Measurements from ENCODE around the gene CRTC1. TPM values are rescaled to one million over a fixed set of nuclear protein-coding genes. Genes with fewer than 3 reads are reported as not detected.

The CRTC1 gene
- polyA plus RNA-seq, 6 donors from 2014 or later = 1.4 to 2.4 (median 1.4) TPM; not detected in 1

GRCh38 chr19:18774782-18775444, 91.4 kb downstream of the CRTC1 start:
- ATAC-seq (ENCODE audit: low read depth in 2 of 2) (no peak), DNase-seq (no peak)
- Mint-ChIP-seq H3K27ac (no peak overlapping the region), H3K4me3 (no peak overlapping the region), H3K27me3 (no peaks in the 10 kb centered on the region), H3K4me1 (peaks cover 0 to 13% (median 6%) of the 10 kb centered on the region in 3 donors), H3K9me3 (no peaks in the 10 kb centered on the region), H3K36me3 (no peaks in the 10 kb centered on the region)

GRCh38 chr19:18775586-18776287, 92.3 kb downstream of the CRTC1 start:
- peaks cover 0 to 7% (median 6%) of the 10 kb centered on the region in 3 donors for H3K4me1 Mint-ChIP-seq
- H3K27me3 Mint-ChIP-seq = no peaks in the 10 kb centered on the region
- DNase-seq (no peak), ATAC-seq (ENCODE audit: low read depth in 2 of 2) (no peak)
- no peak overlapping the region for H3K4me3 Mint-ChIP-seq
- no peaks in the 10 kb centered on the region for H3K9me3 Mint-ChIP-seq
- no peak overlapping the region for H3K27ac Mint-ChIP-seq
- H3K36me3 Mint-ChIP-seq = no peaks in the 10 kb centered on the region

- H3K4me3 Mint-ChIP-seq = no peak overlapping the region
- ATAC-seq (ENCODE audit: low read depth in 2 of 2) (no peak), DNase-seq (no peak)
- H3K27me3 Mint-ChIP-seq = no peaks in the 10 kb centered on the region
- no peak overlapping the region for H3K27ac Mint-ChIP-seq
- no peaks in the 10 kb centered on the region for H3K36me3 Mint-ChIP-seq
- peaks cover 0 to 6% (median 6%) of the 10 kb centered on the region in 3 donors for H3K4me1 Mint-ChIP-seq
- no peaks in the 10 kb centered on the region for H3K9me3 Mint-ChIP-seq
These were observed 92.8 kb downstream of the CRTC1 start for GRCh38 chr19:18776288-18776594.

- Mint-ChIP-seq H3K36me3 (no peaks in the 10 kb centered on the region), H3K27me3 (no peaks in the 10 kb centered on the region), H3K4me1 (peaks cover 0 to 6% (median 6%) of the 10 kb centered on the region in 3 donors), H3K4me3 (no peak overlapping the region), H3K9me3 (no peaks in the 10 kb centered on the region), H3K27ac (peak overlapping the region in 2 of 6 donors; percentile 33 to 54)
- ATAC-seq (ENCODE audit: low read depth in 2 of 2) (no peak), DNase-seq (no peak)
These were observed 93.3 kb downstream of the CRTC1 start for GRCh38 chr19:18776736-18777135.

GRCh38 chr19:18777301-18778075, 94.0 kb downstream of the CRTC1 start:
- H3K27me3 Mint-ChIP-seq = no peaks in the 10 kb centered on the region
- no peaks in the 10 kb centered on the region for H3K36me3 Mint-ChIP-seq
- no peak overlapping the region for H3K4me3 Mint-ChIP-seq
- H3K27ac Mint-ChIP-seq = no peak overlapping the region
- DNase-seq (no peak), ATAC-seq (ENCODE audit: low read depth in 2 of 2) (no peak)
- H3K9me3 Mint-ChIP-seq = no peaks in the 10 kb centered on the region
- H3K4me1 Mint-ChIP-seq = peaks cover 4 to 10% (median 10%) of the 10 kb centered on the region in 3 donors

GRCh38 chr19:18778076-18778389, 94.6 kb downstream of the CRTC1 start:
- H3K4me3 Mint-ChIP-seq = no peak overlapping the region
- ATAC-seq (ENCODE audit: low read depth in 2 of 2) = no peak
- H3K9me3 Mint-ChIP-seq = no peaks in the 10 kb centered on the region
- H3K4me1 Mint-ChIP-seq = peaks cover 6 to 13% (median 12%) of the 10 kb centered on the region in 3 donors
- H3K36me3 Mint-ChIP-seq = no peaks in the 10 kb centered on the region
- DNase-seq = no peak
- H3K27me3 Mint-ChIP-seq = no peaks in the 10 kb centered on the region
- H3K27ac Mint-ChIP-seq = no peak overlapping the region

GRCh38 chr19:18778826-18779495, 95.5 kb downstream of the CRTC1 start:
- Mint-ChIP-seq H3K36me3 (no peaks in the 10 kb centered on the region), H3K27ac (peak overlapping the region in 1 of 6 donors; percentile 36), H3K9me3 (no peaks in the 10 kb centered on the region), H3K4me3 (no peak overlapping the region), H3K4me1 (peaks cover 6 to 12% (median 12%) of the 10 kb centered on the region in 3 donors), H3K27me3 (peaks cover 0 to under 1% (median under 1%) of the 10 kb centered on the region in 3 donors)
- DNase-seq = no peak
- ATAC-seq (ENCODE audit: low read depth in 2 of 2) = no peak

GRCh38 chr19:18780081-18780480, 96.6 kb downstream of the CRTC1 start:
- ATAC-seq (ENCODE audit: low read depth in 2 of 2) = no peak
- no peak for DNase-seq
- Mint-ChIP-seq H3K36me3 (no peaks in the 10 kb centered on the region), H3K4me3 (no peak overlapping the region), H3K4me1 (peaks cover 14 to 22% (median 15%) of the 10 kb centered on the region in 3 donors), H3K27ac (no peak overlapping the region), H3K9me3 (no peaks in the 10 kb centered on the region), H3K27me3 (peaks cover 0 to 12% (median 12%) of the 10 kb centered on the region in 3 donors)

GRCh38 chr19:18780631-18781030, 97.2 kb downstream of the CRTC1 start:
- Mint-ChIP-seq H3K27me3 (peaks cover 0 to 17% (median 17%) of the 10 kb centered on the region in 3 donors), H3K27ac (no peak overlapping the region), H3K36me3 (no peaks in the 10 kb centered on the region), H3K4me1 (peaks cover 18 to 28% (median 19%) of the 10 kb centered on the region in 3 donors), H3K9me3 (peaks cover 0 to 1% (median 0%) of the 10 kb centered on the region in 7 donors), H3K4me3 (no peak overlapping the region)
- no peak for DNase-seq
- no peak for ATAC-seq (ENCODE audit: low read depth in 2 of 2)

GRCh38 chr19:18781047-18781600, 97.6 kb downstream of the CRTC1 start:
- ATAC-seq (ENCODE audit: low read depth in 2 of 2) (no peak), DNase-seq (no peak)
- Mint-ChIP-seq H3K36me3 (no peaks in the 10 kb centered on the region), H3K9me3 (peaks cover 0 to 1% (median 0%) of the 10 kb centered on the region in 7 donors), H3K27ac (no peak overlapping the region), H3K27me3 (peaks cover 3 to 22% (median 22%) of the 10 kb centered on the region in 3 donors), H3K4me1 (peaks cover 23 to 32% (median 23%) of the 10 kb centered on the region in 3 donors), H3K4me3 (no peak overlapping the region)

- DNase-seq (no peak), ATAC-seq (ENCODE audit: low read depth in 2 of 2) (peak; percentile 33 to 48)
- no peaks in the 10 kb centered on the region for H3K36me3 Mint-ChIP-seq
- peaks cover 6 to 31% (median 29%) of the 10 kb centered on the region in 3 donors for H3K27me3 Mint-ChIP-seq
- H3K27ac Mint-ChIP-seq = peak overlapping the region in 2 of 6 donors; percentile 79
- peaks cover 23 to 35% (median 27%) of the 10 kb centered on the region in 3 donors for H3K4me1 Mint-ChIP-seq
- H3K4me3 Mint-ChIP-seq = no peak overlapping the region
- H3K9me3 Mint-ChIP-seq = peaks cover 0 to 1% (median 0%) of the 10 kb centered on the region in 7 donors
These were observed 98.5 kb downstream of the CRTC1 start for GRCh38 chr19:18781885-18782527.

- Mint-ChIP-seq H3K27ac (peak overlapping the region in 2 of 6 donors; percentile 79 to 83), H3K4me1 (peaks cover 30 to 42% (median 34%) of the 10 kb centered on the region in 3 donors), H3K27me3 (peaks cover 13 to 38% (median 36%) of the 10 kb centered on the region in 3 donors), H3K9me3 (peaks cover 0 to 1% (median 0%) of the 10 kb centered on the region in 7 donors), H3K4me3 (no peak overlapping the region), H3K36me3 (no peaks in the 10 kb centered on the region)
- DNase-seq (no peak), ATAC-seq (ENCODE audit: low read depth in 2 of 2) (no peak)
These were observed 99.2 kb downstream of the CRTC1 start for GRCh38 chr19:18782559-18783225.
